Endothelial cell (in vitro differentiated cells): ENCODE data around the gene C6orf15. TPM values are rescaled to one million over a fixed set of nuclear protein-coding genes. Genes with fewer than 3 reads are reported as not detected.

Experiments
- DNase-seq: peaks from one replicate; pipeline ENCODE4 v3.0.0; 2021; ENCODE audit warnings: low spot score
- H3K27ac Mint-ChIP-seq: one replicate; pipeline ENCODE4 v1.8.0; 2021; ENCODE audit warnings: mixed read lengths, inconsistent platforms; ENCODE audit not compliant: unreplicated experiment
- H3K27me3 Mint-ChIP-seq: one replicate; pipeline ENCODE4 v1.8.0; 2021; ENCODE audit warnings: mild to moderate bottlenecking, moderate library complexity, mixed read lengths, inconsistent platforms; ENCODE audit not compliant: unreplicated experiment
- H3K36me3 Mint-ChIP-seq: one replicate; pipeline ENCODE4 v1.8.0; 2021; ENCODE audit warnings: mild to moderate bottlenecking, low read depth, mixed read lengths, inconsistent platforms; ENCODE audit not compliant: unreplicated experiment
- H3K4me1 Mint-ChIP-seq: one replicate; pipeline ENCODE4 v1.8.0; 2021; ENCODE audit warnings: mild to moderate bottlenecking, mixed read lengths, inconsistent platforms; ENCODE audit not compliant: unreplicated experiment
- H3K4me3 Mint-ChIP-seq: one replicate; pipeline ENCODE4 v1.8.0; 2021; ENCODE audit warnings: mild to moderate bottlenecking, mixed read lengths, inconsistent platforms; ENCODE audit not compliant: unreplicated experiment
- H3K9me3 Mint-ChIP-seq: one replicate; pipeline ENCODE4 v1.8.0; 2021; ENCODE audit warnings: mixed read lengths, inconsistent platforms; ENCODE audit not compliant: unreplicated experiment
- CTCF ChIP-seq: fragments of 200-600 bp; sonication (generic); IDR thresholded peaks from one replicate; pipeline ENCODE4 v1.5.0; 2021; ENCODE audit warnings: antibody characterized with exemption; ENCODE audit not compliant: unreplicated experiment
- total RNA-seq: library from RNA; stranded (reverse); fragmentation: NEBNext Ultra II Directional; extraction: Animal tissue kit (Norgen Biotek cat#: 25700); gene quantifications from one replicate; pipeline ENCODE4 v1.2.1, GENCODE V29; 2021; ENCODE audit not compliant: unreplicated experiment

Gene C6orf15
- total RNA-seq, 1 donor from 2014 or later: not detected

- no peak for DNase-seq
- peaks cover 17% of the 10 kb centered on the region for H3K27me3 Mint-ChIP-seq
- TF ChIP-seq CTCF: no peak
- no peaks in the 10 kb centered on the region for H3K9me3 Mint-ChIP-seq
- H3K27ac Mint-ChIP-seq: peak overlapping the region; percentile 82
- no peak overlapping the region for H3K4me3 Mint-ChIP-seq
- H3K4me1 Mint-ChIP-seq: peaks cover 12% of the 10 kb centered on the region
- H3K36me3 Mint-ChIP-seq: no peaks in the 10 kb centered on the region
These were observed 2.8 kb upstream of the C6orf15 start for GRCh38 chr6:31114970-31115849.

GRCh38 chr6:31114541-31114878 lies 2.1 kb upstream of the C6orf15 start, which contains the start of gene PSORS1C1:
Gene PSORS1C1, plus strand, starts transcription at chr6:31114800. Its CDS starts 14,833 bp downstream, at chr6:31129633.
- H3K27ac Mint-ChIP-seq: peak within 1 kb of the TSS; percentile 82
- no peak within 1 kb of the TSS for H3K4me3 Mint-ChIP-seq
- no peak for DNase-seq
- H3K4me1 Mint-ChIP-seq: peaks cover 12% of the 10 kb centered on the region
- H3K27me3 Mint-ChIP-seq: peaks cover 21% of the 10 kb centered on the region
- TF ChIP-seq CTCF: no peak
- H3K9me3 Mint-ChIP-seq: no peaks in the 10 kb centered on the region
- no peaks in the 10 kb centered on the region for H3K36me3 Mint-ChIP-seq

GRCh38 chr6:31113861-31114540 lies 1.6 kb upstream of the C6orf15 start:
- Mint-ChIP-seq H3K27me3 (peaks cover 21% of the 10 kb centered on the region), H3K4me3 (no peak overlapping the region), H3K4me1 (peaks cover 12% of the 10 kb centered on the region), H3K36me3 (no peaks in the 10 kb centered on the region), H3K27ac (no peak overlapping the region), H3K9me3 (no peaks in the 10 kb centered on the region)
- no peak for DNase-seq
- TF ChIP-seq CTCF: no peak

GRCh38 chr6:31111712-31112111 lies 663 bp downstream of the C6orf15 start:
- peaks cover 18% of the 10 kb centered on the region for H3K27me3 Mint-ChIP-seq
- no peaks in the 10 kb centered on the region for H3K9me3 Mint-ChIP-seq
- no peak overlapping the region for H3K27ac Mint-ChIP-seq
- no peaks in the 10 kb centered on the region for H3K36me3 Mint-ChIP-seq
- H3K4me3 Mint-ChIP-seq: no peak overlapping the region
- peaks cover 12% of the 10 kb centered on the region for H3K4me1 Mint-ChIP-seq
- DNase-seq: no peak
- TF ChIP-seq CTCF: no peak
